Mesendoderm (in vitro differentiated cells): ENCODE results near the gene TP63.

Experiments used
- DNase-seq: peaks from one replicate; pipeline ENCODE4 v3.0.0; 2013
- H2AK5ac ChIP-seq: 2 replicates; pipeline ENCODE4 v1.6.1; 2013; ENCODE audit warnings: low read length, inconsistent platforms
- H2BK120ac ChIP-seq: 2 replicates; pipeline ENCODE4 v1.6.1; 2013; ENCODE audit warnings: low read depth, mild to moderate bottlenecking, low read length, moderate library complexity, mixed read lengths
- H2BK15ac ChIP-seq: replicated peaks from 2 replicates; pipeline ENCODE4 v1.6.1; 2013; ENCODE audit warnings: low read depth, mild to moderate bottlenecking, moderate library complexity
- H2BK5ac ChIP-seq: 2 replicates; pipeline ENCODE4 v1.6.1; 2013; ENCODE audit warnings: low read length, inconsistent platforms
- H3K18ac ChIP-seq: 2 replicates; pipeline ENCODE4 v1.6.1; 2013; ENCODE audit warnings: mild to moderate bottlenecking, low read length, mixed read lengths
- H3K23ac ChIP-seq: one replicate; pipeline ENCODE4 v1.6.1; 2013; ENCODE audit warnings: low read length
- H3K27ac ChIP-seq: 2 replicates; pipeline ENCODE4 v1.5.1; 2013; ENCODE audit warnings: low read depth, mild to moderate bottlenecking, inconsistent platforms, low read length, moderate library complexity
- H3K27me3 ChIP-seq: 2 replicates; pipeline ENCODE4 v1.6.1; 2013; ENCODE audit warnings: low read length, control low read depth, mild to moderate bottlenecking, inconsistent platforms; ENCODE audit not compliant: insufficient read depth, poor library complexity
- H3K36me3 ChIP-seq: 2 replicates; pipeline ENCODE4 v1.6.1; 2013; ENCODE audit warnings: low read length, inconsistent platforms; ENCODE audit not compliant: control insufficient read depth, insufficient read depth
- H3K4ac ChIP-seq: one replicate; pipeline ENCODE4 v1.6.1; 2013; ENCODE audit warnings: low read depth, mild to moderate bottlenecking, low read length, moderate library complexity
- H3K4me1 ChIP-seq: 2 replicates; pipeline ENCODE4 v1.6.1; 2013; ENCODE audit warnings: low read depth, low read length, inconsistent platforms; ENCODE audit not compliant: control insufficient read depth
- H3K4me2 ChIP-seq: 2 replicates; pipeline ENCODE4 v1.6.1; 2013; ENCODE audit warnings: low read length
- H3K4me3 ChIP-seq: 2 replicates; pipeline ENCODE4 v1.5.1; 2013; ENCODE audit warnings: mild to moderate bottlenecking, low read length
- H3K56ac ChIP-seq: one replicate; pipeline ENCODE4 v1.6.1; 2013; ENCODE audit warnings: low read length
- H3K79me1 ChIP-seq: 2 replicates; pipeline ENCODE4 v1.6.1; 2013; ENCODE audit warnings: low read length, inconsistent platforms
- H3K79me2 ChIP-seq: 2 replicates; pipeline ENCODE4 v1.6.1; 2013; ENCODE audit warnings: mild to moderate bottlenecking, low read length; ENCODE audit not compliant: control insufficient read depth, insufficient read depth
- H3K9ac ChIP-seq: 2 replicates; pipeline ENCODE4 v1.6.1; 2013; ENCODE audit warnings: low read length, inconsistent platforms
- H4K5ac ChIP-seq: one replicate; pipeline ENCODE4 v1.6.1; 2013; ENCODE audit warnings: low read length
- H4K8ac ChIP-seq: one replicate; pipeline ENCODE4 v1.6.1; 2013; ENCODE audit warnings: low read depth, mild to moderate bottlenecking, control low read depth, low read length, moderate library complexity
- WGBS: extraction: QIAGEN DNeasy Blood & Tissue Kit; methylation state at CpG from one replicate; pipeline ENCODE4 v1.1.7; 2013; ENCODE audit warnings: low lambda C conversion rate, missing lambda C conversion rate; ENCODE audit not compliant: insufficient coverage; ENCODE audit errors: extremely low coverage; 5-methylcytosine and 5-hydroxymethylcytosine counted together

The TP63 gene

GRCh38 chr3:189897406-189897805 is 266.2 kb downstream of the TP63 start:
- H3K79me1 ChIP-seq = no peaks in the 10 kb centered on the region
- no peaks in the 10 kb centered on the region for H3K79me2 ChIP-seq
- H3K27me3 ChIP-seq = no peaks in the 10 kb centered on the region
- H2BK5ac ChIP-seq = no peak overlapping the region
- H3K4me2 ChIP-seq = no peak overlapping the region
- no peak overlapping the region for H3K4me3 ChIP-seq
- H3K36me3 ChIP-seq = no peaks in the 10 kb centered on the region
- no peak overlapping the region for H3K27ac ChIP-seq
- H3K4me1 ChIP-seq = no peaks in the 10 kb centered on the region
- H3K9ac ChIP-seq = no peak overlapping the region
- DNase-seq = no peak
- no peak overlapping the region for H3K18ac ChIP-seq
- no peak overlapping the region for H2AK5ac ChIP-seq
- H2BK15ac ChIP-seq = no peak overlapping the region
- no peak overlapping the region for H3K23ac ChIP-seq
- no peak overlapping the region for H4K5ac ChIP-seq
- H4K8ac ChIP-seq = no peak overlapping the region
- WGBS = no CpG with 5 or more reads among the region's 2 CpGs
- no peak overlapping the region for H3K56ac ChIP-seq
- no peak overlapping the region for H2BK120ac ChIP-seq
- no peak overlapping the region for H3K4ac ChIP-seq

- DNase-seq = no peak
- Histone ChIP-seq H3K4me1 (no peaks in the 10 kb centered on the region), H3K4me2 (no peak overlapping the region), H3K79me1 (no peaks in the 10 kb centered on the region), H3K27me3 (no peaks in the 10 kb centered on the region), H2BK120ac (no peak overlapping the region), H3K4me3 (no peak overlapping the region), H3K27ac (no peak overlapping the region), H2BK5ac (no peak overlapping the region), H3K18ac (no peak overlapping the region), H2BK15ac (no peak overlapping the region), H3K79me2 (no peaks in the 10 kb centered on the region), H3K4ac (no peak overlapping the region), H2AK5ac (no peak overlapping the region), H4K8ac (no peak overlapping the region), H3K9ac (no peak overlapping the region), H3K36me3 (no peaks in the 10 kb centered on the region), H3K23ac (no peak overlapping the region), H4K5ac (no peak overlapping the region), H3K56ac (no peak overlapping the region)
- WGBS = 100% methylated on average over 1 of the region's 1 CpG
These were observed 267.5 kb downstream of the TP63 start for GRCh38 chr3:189898559-189899153.

GRCh38 chr3:189899186-189899585 is 268.0 kb downstream of the TP63 start:
- no peak overlapping the region for H3K27ac ChIP-seq
- no peaks in the 10 kb centered on the region for H3K79me2 ChIP-seq
- H3K4me3 ChIP-seq = no peak overlapping the region
- H3K23ac ChIP-seq = no peak overlapping the region
- H3K18ac ChIP-seq = no peak overlapping the region
- H4K5ac ChIP-seq = no peak overlapping the region
- H3K4me1 ChIP-seq = no peaks in the 10 kb centered on the region
- H3K56ac ChIP-seq = no peak overlapping the region
- H3K9ac ChIP-seq = no peak overlapping the region
- H2BK120ac ChIP-seq = no peak overlapping the region
- no peak overlapping the region for H2BK5ac ChIP-seq
- DNase-seq = no peak
- H3K4ac ChIP-seq = no peak overlapping the region
- no peak overlapping the region for H2BK15ac ChIP-seq
- H3K27me3 ChIP-seq = no peaks in the 10 kb centered on the region
- no CpG with 5 or more reads among the region's 3 CpGs for WGBS
- H3K36me3 ChIP-seq = no peaks in the 10 kb centered on the region
- no peaks in the 10 kb centered on the region for H3K79me1 ChIP-seq
- no peak overlapping the region for H4K8ac ChIP-seq
- H3K4me2 ChIP-seq = no peak overlapping the region
- H2AK5ac ChIP-seq = no peak overlapping the region

GRCh38 chr3:189900578-189900977 is 269.4 kb downstream of the TP63 start:
- no peak overlapping the region for H3K4me3 ChIP-seq
- H3K79me1 ChIP-seq = no peaks in the 10 kb centered on the region
- H3K23ac ChIP-seq = no peak overlapping the region
- H3K79me2 ChIP-seq = no peaks in the 10 kb centered on the region
- no peak overlapping the region for H4K8ac ChIP-seq
- no peak overlapping the region for H3K4ac ChIP-seq
- H2BK15ac ChIP-seq = no peak overlapping the region
- H3K9ac ChIP-seq = no peak overlapping the region
- no peak overlapping the region for H3K56ac ChIP-seq
- DNase-seq = no peak
- H3K4me1 ChIP-seq = no peaks in the 10 kb centered on the region
- no peak overlapping the region for H2AK5ac ChIP-seq
- WGBS = no CpG with 5 or more reads among the region's 5 CpGs
- H3K27me3 ChIP-seq = no peaks in the 10 kb centered on the region
- H2BK120ac ChIP-seq = no peak overlapping the region
- no peak overlapping the region for H3K27ac ChIP-seq
- H3K18ac ChIP-seq = no peak overlapping the region
- no peak overlapping the region for H4K5ac ChIP-seq
- no peak overlapping the region for H3K4me2 ChIP-seq
- H3K36me3 ChIP-seq = no peaks in the 10 kb centered on the region
- no peak overlapping the region for H2BK5ac ChIP-seq

- Histone ChIP-seq H3K4me1 (no peaks in the 10 kb centered on the region), H3K4ac (no peak overlapping the region), H2BK120ac (no peak overlapping the region), H2BK5ac (no peak overlapping the region), H3K23ac (no peak overlapping the region), H3K27ac (no peak overlapping the region), H3K4me3 (no peak overlapping the region), H3K79me1 (no peaks in the 10 kb centered on the region), H3K18ac (no peak overlapping the region), H3K36me3 (no peaks in the 10 kb centered on the region), H3K9ac (no peak overlapping the region), H3K27me3 (no peaks in the 10 kb centered on the region), H3K79me2 (no peaks in the 10 kb centered on the region), H2BK15ac (no peak overlapping the region), H2AK5ac (no peak overlapping the region), H3K56ac (no peak overlapping the region), H3K4me2 (no peak overlapping the region), H4K5ac (no peak overlapping the region), H4K8ac (no peak overlapping the region)
- WGBS = no CpG with 5 or more reads among the region's 6 CpGs
- no peak for DNase-seq
These were observed 270.3 kb downstream of the TP63 start for GRCh38 chr3:189901481-189901880.
